Effector memory CD4-positive, alpha-beta T cell (primary cell): ENCODE results near the gene PLEKHH1.

Experiments used
- DNase-seq, 3 donors: peaks; one replicate each; pipeline ENCODE4 v3.0.0-alpha.2; 2020
- H3K27ac ChIP-seq: 2 replicates; pipeline ENCODE4 v1.7.0; 2013; ENCODE audit warnings: mild to moderate bottlenecking, low read length, moderate library complexity; ENCODE audit not compliant: insufficient read depth, poor library complexity, severe bottlenecking
- H3K27me3 ChIP-seq: replicated peaks from 2 replicates; pipeline ENCODE4 v1.7.0; 2013; ENCODE audit warnings: mild to moderate bottlenecking, low read length; ENCODE audit not compliant: insufficient read depth, control insufficient read depth, poor library complexity, severe bottlenecking
- H3K36me3 ChIP-seq: 2 replicates; pipeline ENCODE4 v1.7.0; 2013; ENCODE audit warnings: mild to moderate bottlenecking, low read length, moderate library complexity; ENCODE audit not compliant: control insufficient read depth, insufficient read depth
- H3K4me1 ChIP-seq: 2 replicates; pipeline ENCODE4 v1.7.0; 2013; ENCODE audit warnings: low read length, mild to moderate bottlenecking; ENCODE audit not compliant: control insufficient read depth, insufficient read depth, poor library complexity, severe bottlenecking
- H3K4me3 ChIP-seq: 2 replicates; pipeline ENCODE4 v1.7.0; 2013; ENCODE audit warnings: low read length, low read depth, mild to moderate bottlenecking; ENCODE audit not compliant: insufficient read depth, poor library complexity, severe bottlenecking
- H3K9me3 ChIP-seq: 2 replicates; pipeline ENCODE4 v1.7.0; 2013; ENCODE audit warnings: mild to moderate bottlenecking, low read length, moderate library complexity; ENCODE audit not compliant: control insufficient read depth

The PLEKHH1 gene

DNA sequence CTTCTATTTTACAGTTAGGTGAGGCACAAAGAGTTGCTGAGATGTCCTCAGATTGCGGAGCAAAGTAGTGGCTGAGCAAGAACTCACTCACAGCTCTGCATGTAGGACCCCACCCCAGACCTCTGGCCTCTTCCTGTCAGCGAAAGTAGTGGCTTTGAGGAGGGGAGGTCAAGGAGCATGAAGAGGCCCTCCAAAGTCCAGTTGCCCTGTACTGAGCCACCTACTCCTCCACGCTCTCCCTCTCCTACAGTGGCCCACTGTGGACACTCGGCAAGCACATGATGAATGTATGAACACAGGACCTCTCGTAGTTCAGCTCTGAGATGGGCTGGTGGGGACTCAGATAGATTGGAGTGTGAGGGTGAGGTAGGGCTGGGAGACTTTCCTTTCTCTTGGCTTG, 5.3 kb upstream of the PLEKHH1 start:
- H3K27me3 ChIP-seq = peaks cover 13% of the 10 kb centered on the region
- H3K27ac ChIP-seq = no peak overlapping the region
- no peaks in the 10 kb centered on the region for H3K36me3 ChIP-seq
- H3K4me1 ChIP-seq = no peaks in the 10 kb centered on the region
- H3K9me3 ChIP-seq = no peaks in the 10 kb centered on the region
- H3K4me3 ChIP-seq = no peak overlapping the region
- DNase-seq = no peak

DNA sequence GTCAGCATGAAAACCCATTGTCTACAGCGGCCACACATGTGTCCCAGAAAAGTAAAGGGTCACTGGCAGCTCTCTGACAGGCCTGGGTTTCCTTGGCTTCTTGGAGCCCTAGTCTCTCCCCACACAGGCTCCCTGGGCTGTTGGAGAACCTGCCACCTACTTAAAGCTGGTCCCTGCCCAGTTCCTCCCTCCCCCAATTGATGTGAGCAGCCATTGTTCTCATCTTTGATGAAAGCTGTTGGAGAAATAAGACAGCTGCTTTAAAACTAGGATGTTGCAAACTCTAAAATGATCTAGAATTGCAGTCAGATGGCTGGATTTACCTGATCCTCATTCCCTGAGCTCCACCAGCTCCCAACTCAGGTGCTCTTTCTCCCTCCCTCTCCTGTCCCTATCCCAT, 4.8 kb upstream of the PLEKHH1 start:
- H3K27ac ChIP-seq = no peak overlapping the region
- peaks cover 14% of the 10 kb centered on the region for H3K27me3 ChIP-seq
- H3K9me3 ChIP-seq = no peaks in the 10 kb centered on the region
- no peak for DNase-seq
- no peak overlapping the region for H3K4me3 ChIP-seq
- H3K4me1 ChIP-seq = no peaks in the 10 kb centered on the region
- H3K36me3 ChIP-seq = no peaks in the 10 kb centered on the region

DNA sequence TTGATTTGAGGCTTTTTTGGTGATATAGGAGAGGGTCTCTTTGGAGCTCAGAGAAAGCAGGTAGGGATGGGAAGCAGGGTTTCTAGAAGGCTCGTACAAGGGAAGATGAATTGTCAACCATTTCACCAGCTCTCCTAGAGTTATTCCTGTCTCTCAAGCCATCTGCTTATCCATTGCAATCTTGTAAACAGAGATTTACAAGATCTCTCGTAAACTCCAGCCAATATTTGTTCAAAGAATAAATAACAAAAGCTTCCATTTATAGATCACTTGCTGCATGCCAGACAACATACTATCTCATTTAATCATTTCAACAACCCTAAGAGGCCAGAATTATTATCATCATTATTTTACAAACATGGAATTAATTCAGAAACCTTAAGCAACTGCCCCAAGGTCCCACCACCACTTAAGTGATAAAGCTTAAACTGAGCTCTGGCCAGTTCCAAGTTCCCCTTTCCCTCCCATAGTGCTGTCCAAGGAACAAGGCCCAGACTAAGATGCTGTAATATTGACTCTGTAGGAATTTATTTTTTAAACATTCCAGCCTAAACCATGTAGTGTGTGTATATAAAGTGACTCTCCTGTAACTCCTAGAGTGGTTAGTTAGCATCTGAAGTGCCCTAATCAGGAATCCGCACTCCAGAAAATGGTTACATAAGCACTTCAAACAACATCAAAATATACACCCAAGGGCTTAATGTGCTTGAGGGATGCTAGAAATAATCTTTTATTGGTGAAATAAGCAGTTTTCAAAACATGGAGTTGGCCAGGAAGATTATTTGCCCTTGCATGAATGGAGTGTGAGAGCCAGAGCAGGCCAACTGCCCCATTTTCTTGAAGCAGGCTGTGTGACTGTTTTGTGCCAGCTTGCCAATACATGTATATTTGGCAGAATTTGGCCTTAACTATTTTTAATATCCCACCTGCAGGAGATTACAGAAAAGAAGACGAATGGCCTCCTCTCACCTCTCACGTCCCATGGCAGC, 2.8 kb upstream of the PLEKHH1 start:
- no peak for DNase-seq
- Histone ChIP-seq H3K9me3 (no peaks in the 10 kb centered on the region), H3K4me1 (no peaks in the 10 kb centered on the region), H3K36me3 (no peaks in the 10 kb centered on the region), H3K27ac (no peak overlapping the region), H3K27me3 (peaks cover 16% of the 10 kb centered on the region), H3K4me3 (no peak overlapping the region)

GRCh38 chr14:67532606-67532997, 488 bp upstream of the PLEKHH1 start:
- H3K27me3 ChIP-seq = peaks cover 7% of the 10 kb centered on the region
- DNase-seq = no peak
- no peaks in the 10 kb centered on the region for H3K9me3 ChIP-seq
- H3K4me3 ChIP-seq = peak overlapping the region; percentile 54
- H3K36me3 ChIP-seq = no peaks in the 10 kb centered on the region
- H3K27ac ChIP-seq = no peak overlapping the region
- no peaks in the 10 kb centered on the region for H3K4me1 ChIP-seq

DNA sequence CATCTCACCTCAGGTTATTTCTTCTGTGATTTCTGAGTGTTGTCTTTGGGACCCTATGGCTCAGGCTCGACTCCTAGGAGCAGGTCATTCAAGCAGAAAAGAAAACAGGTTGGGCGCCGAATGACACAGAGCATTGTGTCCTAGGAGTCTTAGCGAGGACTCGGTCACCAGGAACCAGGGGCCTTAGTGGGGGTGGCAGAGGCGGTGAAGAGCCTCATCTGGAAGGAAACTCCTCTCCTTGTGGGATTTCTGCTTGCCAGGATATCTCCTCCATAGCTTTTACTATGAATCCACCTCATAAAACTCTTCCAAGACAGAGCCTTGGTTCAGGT, 630 bp downstream of the PLEKHH1 start:
- no peak overlapping the region for H3K27ac ChIP-seq
- no peak for DNase-seq
- no peaks in the 10 kb centered on the region for H3K36me3 ChIP-seq
- peak overlapping the region; percentile 54 for H3K4me3 ChIP-seq
- peaks cover 7% of the 10 kb centered on the region for H3K27me3 ChIP-seq
- H3K4me1 ChIP-seq = no peaks in the 10 kb centered on the region
- H3K9me3 ChIP-seq = no peaks in the 10 kb centered on the region

DNA sequence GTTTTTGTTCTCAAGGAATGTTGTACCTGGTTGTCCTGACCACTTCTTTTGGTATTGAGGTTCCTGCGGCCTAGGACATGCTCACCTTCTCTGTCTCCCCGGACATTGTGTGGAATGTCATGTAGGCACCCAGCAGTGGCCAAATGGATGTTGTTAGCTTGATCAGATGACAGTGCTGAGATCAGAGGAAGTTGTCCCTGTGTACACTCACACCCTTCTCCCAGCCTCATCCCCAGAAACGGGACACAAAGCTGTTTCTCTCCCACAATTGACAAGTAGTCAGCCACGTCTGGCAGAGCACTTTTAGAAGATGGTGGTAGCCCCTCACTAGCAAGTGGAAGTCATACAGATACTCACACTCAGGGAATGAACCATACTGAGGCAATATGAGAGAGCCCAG, 3.0 kb downstream of the PLEKHH1 start:
- H3K9me3 ChIP-seq = no peaks in the 10 kb centered on the region

DNA sequence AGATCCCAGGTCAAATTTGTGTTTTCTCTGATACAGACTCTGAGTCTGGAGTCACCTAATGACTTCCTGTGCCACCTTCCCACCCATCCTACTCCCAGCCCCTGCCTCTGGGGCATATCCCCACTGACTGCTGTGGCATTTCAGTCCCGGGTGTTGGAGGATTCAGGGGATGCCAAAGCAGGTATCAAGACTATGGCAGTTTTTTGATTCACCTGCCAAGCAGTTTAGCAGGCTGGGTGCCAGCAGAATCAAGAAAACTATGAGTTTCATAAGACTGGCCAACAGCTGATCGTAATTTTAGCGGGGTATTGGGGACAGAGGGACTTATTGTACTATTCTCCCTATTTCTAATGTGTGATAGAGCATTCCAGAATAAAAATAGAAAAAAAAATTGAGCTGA, 4.6 kb downstream of the PLEKHH1 start:
- no peak for DNase-seq
- Histone ChIP-seq H3K27ac (no peak overlapping the region), H3K27me3 (peaks cover 3% of the 10 kb centered on the region), H3K36me3 (no peaks in the 10 kb centered on the region), H3K4me1 (no peaks in the 10 kb centered on the region), H3K4me3 (no peak overlapping the region), H3K9me3 (no peaks in the 10 kb centered on the region)

More for the DNA sequence above, 3.0 kb downstream of the PLEKHH1 start:
- no peak overlapping the region for H3K4me3 ChIP-seq
- H3K27me3 ChIP-seq = peaks cover 7% of the 10 kb centered on the region
- no peak overlapping the region for H3K27ac ChIP-seq
- no peaks in the 10 kb centered on the region for H3K4me1 ChIP-seq
- H3K36me3 ChIP-seq = no peaks in the 10 kb centered on the region
- no peak for DNase-seq

DNA sequence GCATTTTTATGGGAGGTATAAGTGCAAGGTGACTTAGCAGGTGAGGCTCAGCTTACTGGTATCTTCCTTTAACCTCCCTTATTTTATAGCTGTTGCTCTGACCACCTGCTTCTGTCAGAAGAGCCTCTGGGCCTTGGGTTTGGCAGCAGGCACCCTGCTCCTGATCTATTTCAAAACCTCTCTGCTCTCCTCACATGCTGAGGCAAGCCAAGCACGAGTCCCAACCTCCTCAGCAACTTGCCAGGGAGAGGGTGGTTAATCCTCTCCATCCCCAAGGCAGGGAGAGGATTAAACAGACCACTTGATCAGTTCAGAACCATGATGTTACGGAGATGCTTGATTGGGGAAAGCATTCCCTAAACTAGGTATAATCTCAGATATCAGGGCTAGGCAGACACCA, 5.4 kb downstream of the PLEKHH1 start:
- Histone ChIP-seq H3K27ac (no peak overlapping the region), H3K9me3 (no peaks in the 10 kb centered on the region), H3K4me3 (no peak overlapping the region), H3K36me3 (no peaks in the 10 kb centered on the region), H3K27me3 (no peaks in the 10 kb centered on the region), H3K4me1 (no peaks in the 10 kb centered on the region)
- DNase-seq = no peak

GRCh38 chr14:67539116-67539515, 6.0 kb downstream of the PLEKHH1 start:
- Histone ChIP-seq H3K4me1 (no peaks in the 10 kb centered on the region), H3K4me3 (no peak overlapping the region), H3K27me3 (no peaks in the 10 kb centered on the region), H3K9me3 (no peaks in the 10 kb centered on the region), H3K36me3 (no peaks in the 10 kb centered on the region), H3K27ac (no peak overlapping the region)
- DNase-seq = no peak

GRCh38 chr14:67541448-67542387, 8.6 kb downstream of the PLEKHH1 start:
- no peaks in the 10 kb centered on the region for H3K4me1 ChIP-seq
- H3K9me3 ChIP-seq = no peaks in the 10 kb centered on the region
- peak overlapping the region; percentile 7 for H3K4me3 ChIP-seq
- DNase-seq = no peak
- no peaks in the 10 kb centered on the region for H3K36me3 ChIP-seq
- H3K27me3 ChIP-seq = no peaks in the 10 kb centered on the region
- no peak overlapping the region for H3K27ac ChIP-seq
